Chondrocyte (in vitro differentiated cells): ENCODE data around the gene ZNF385B. TPM values are rescaled to one million over a fixed set of nuclear protein-coding genes. Genes with fewer than 3 reads are reported as not detected.

Experiments used
- DNase-seq: peaks from one replicate; pipeline ENCODE4 v3.0.0; 2021; ENCODE audit warnings: mixed read lengths, low spot score
- H3K27ac Mint-ChIP-seq: one replicate; pipeline ENCODE4 v1.8.0; 2021; ENCODE audit warnings: mild to moderate bottlenecking, moderate library complexity, mixed read lengths; ENCODE audit not compliant: unreplicated experiment
- H3K27me3 Mint-ChIP-seq: 2 replicates; pipeline ENCODE4 v1.8.0; 2021; ENCODE audit warnings: low read depth, mixed read lengths
- H3K36me3 Mint-ChIP-seq: 2 replicates; pipeline ENCODE4 v1.8.0; 2021; ENCODE audit warnings: low read depth, mixed read lengths
- H3K4me1 Mint-ChIP-seq: 2 replicates; pipeline ENCODE4 v1.8.0; 2021; ENCODE audit warnings: low read depth, mild to moderate bottlenecking, mixed read lengths
- H3K4me3 Mint-ChIP-seq: one replicate; pipeline ENCODE4 v1.8.0; 2021; ENCODE audit warnings: mild to moderate bottlenecking, moderate library complexity, mixed read lengths; ENCODE audit not compliant: unreplicated experiment
- H3K9me3 Mint-ChIP-seq: 2 replicates; pipeline ENCODE4 v1.8.0; 2021; ENCODE audit warnings: low read depth, mixed read lengths
- total RNA-seq: library from RNA; stranded (reverse); gene quantifications from 3 replicates; pipeline ENCODE4 v1.2.1, GENCODE V29; 2021
- TF ChIP-seq, protein P1 (sequence below): fragments of 200-600 bp; sonication (generic); IDR thresholded peaks from 2 replicates; pipeline ENCODE4 v1.5.0; 2021; ENCODE audit warnings: antibody characterized with exemption, mild to moderate bottlenecking, moderate library complexity

Gene ZNF385B
- total RNA-seq, 1 donor from 2014 or later, result 0.25 TPM

DNA sequence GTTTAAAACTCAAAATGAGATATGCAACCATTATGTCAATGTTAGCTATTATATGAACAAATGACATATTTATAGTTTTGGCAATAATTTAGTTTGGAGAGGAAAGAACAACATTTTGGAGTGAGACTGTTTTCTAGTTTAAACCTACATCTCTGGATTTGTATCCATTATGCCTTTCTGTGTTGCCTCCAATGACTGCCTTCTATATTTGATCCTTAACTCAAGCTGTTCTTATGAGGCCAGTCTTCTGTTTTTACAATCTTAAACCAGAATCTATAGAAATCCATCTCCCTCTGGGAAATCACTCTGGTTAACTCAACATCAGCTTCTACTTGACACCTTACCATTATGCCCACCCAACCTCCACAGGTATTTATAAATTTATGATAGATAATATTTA lies 67.5 kb downstream of the ZNF385B start:
- Mint-ChIP-seq H3K4me1 (no peaks in the 10 kb centered on the region), H3K9me3 (no peaks in the 10 kb centered on the region), H3K27me3 (peaks cover 39% of the 10 kb centered on the region), H3K4me3 (no peak overlapping the region), H3K27ac (no peak overlapping the region), H3K36me3 (no peaks in the 10 kb centered on the region)
- DNase-seq, result no peak
- TF ChIP-seq, protein P1, sequence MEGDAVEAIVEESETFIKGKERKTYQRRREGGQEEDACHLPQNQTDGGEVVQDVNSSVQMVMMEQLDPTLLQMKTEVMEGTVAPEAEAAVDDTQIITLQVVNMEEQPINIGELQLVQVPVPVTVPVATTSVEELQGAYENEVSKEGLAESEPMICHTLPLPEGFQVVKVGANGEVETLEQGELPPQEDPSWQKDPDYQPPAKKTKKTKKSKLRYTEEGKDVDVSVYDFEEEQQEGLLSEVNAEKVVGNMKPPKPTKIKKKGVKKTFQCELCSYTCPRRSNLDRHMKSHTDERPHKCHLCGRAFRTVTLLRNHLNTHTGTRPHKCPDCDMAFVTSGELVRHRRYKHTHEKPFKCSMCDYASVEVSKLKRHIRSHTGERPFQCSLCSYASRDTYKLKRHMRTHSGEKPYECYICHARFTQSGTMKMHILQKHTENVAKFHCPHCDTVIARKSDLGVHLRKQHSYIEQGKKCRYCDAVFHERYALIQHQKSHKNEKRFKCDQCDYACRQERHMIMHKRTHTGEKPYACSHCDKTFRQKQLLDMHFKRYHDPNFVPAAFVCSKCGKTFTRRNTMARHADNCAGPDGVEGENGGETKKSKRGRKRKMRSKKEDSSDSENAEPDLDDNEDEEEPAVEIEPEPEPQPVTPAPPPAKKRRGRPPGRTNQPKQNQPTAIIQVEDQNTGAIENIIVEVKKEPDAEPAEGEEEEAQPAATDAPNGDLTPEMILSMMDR, result no peak

DNA sequence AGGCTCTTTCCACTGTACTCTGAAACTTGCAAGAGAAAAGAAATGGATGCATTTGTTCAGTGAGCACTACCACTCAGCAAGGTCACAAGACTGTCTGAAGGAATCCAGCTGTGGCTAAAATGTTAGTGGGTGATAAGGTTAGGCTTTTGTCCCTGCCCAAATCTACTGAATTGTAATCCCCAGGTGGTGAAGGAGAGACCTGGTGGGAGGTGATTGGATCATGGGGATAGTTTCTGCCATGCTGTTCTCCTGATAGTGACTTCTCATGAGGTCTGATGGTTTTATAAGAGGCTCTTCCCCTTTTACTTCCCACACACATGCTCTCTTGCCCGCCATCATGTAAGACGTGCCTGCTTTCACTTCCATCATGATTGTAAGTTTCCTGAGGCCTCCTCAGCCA lies 68.2 kb downstream of the ZNF385B start:
- Mint-ChIP-seq H3K27ac (no peak overlapping the region), H3K36me3 (no peaks in the 10 kb centered on the region), H3K27me3 (peaks cover 42% of the 10 kb centered on the region), H3K9me3 (no peaks in the 10 kb centered on the region), H3K4me1 (no peaks in the 10 kb centered on the region), H3K4me3 (no peak overlapping the region)
- no peak for DNase-seq
- TF ChIP-seq, protein P1, result no peak

DNA sequence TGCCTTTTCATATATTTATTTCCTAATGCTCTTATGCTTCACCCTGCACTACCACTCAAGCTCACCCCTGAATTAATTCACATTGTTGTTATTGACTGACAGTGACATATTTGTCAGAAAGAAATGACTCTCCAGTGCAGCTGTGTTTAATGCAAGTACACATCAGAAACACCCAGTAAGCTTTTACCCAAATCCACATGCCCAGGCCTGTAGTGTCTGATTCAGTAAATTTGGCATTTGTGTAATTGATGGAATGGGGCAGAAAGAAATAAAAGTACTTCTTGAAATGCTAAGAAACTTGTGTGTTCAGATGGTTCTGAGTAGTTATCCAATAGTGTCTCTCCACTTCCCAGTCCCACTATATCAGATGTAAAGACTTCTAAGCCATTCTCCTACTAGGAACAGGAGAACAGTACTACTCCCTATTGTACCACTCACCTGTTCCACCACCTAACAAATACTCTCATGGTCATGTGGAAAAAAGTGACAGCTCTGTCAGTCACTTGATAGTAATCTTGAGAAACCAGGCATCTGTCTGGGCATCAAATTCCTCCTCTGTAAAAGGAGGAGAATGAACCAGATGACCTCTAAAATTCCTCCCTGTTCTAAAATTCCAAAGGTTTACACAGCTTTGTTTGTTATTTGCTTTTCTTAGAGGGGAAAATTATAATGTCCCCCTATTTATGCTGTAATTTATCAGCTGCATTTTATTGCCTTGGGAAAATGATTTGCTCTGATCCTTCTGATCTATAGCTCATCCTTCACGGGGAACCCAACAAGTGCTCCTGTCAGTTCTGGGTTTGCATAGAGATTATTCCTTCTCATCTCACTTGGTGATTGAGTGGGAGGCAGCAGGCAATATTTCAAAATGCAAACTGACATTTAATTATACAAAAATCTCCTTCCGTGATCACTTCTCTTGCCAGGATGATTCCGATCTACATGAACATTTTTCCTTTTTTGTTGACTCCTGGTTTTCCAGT lies 70.9 kb downstream of the ZNF385B start:
- Mint-ChIP-seq H3K27ac (no peak overlapping the region), H3K4me3 (no peak overlapping the region), H3K4me1 (no peaks in the 10 kb centered on the region), H3K9me3 (no peaks in the 10 kb centered on the region), H3K27me3 (peaks cover 35% of the 10 kb centered on the region), H3K36me3 (no peaks in the 10 kb centered on the region)
- no peak for DNase-seq
- TF ChIP-seq, protein P1, result no peak

DNA sequence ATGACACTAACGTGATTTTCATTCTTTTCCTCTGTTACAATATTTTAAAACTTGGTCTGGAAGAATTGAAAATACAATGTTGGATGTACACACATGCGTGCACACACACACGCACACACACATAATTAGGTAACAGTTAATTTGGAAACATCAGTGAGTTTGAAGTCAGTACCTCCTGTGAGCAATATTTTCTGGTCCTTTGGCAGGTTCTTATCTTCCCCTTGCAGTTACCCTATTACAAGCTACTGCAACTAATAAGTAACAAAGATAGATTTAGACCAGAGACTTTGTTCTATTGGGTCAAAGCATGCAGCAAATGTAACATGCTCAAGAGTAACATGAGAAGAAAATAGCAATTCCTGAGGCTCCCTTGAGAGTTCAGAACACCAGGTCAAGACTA lies 73.3 kb downstream of the ZNF385B start:
- H3K27me3 Mint-ChIP-seq, result peaks cover 36% of the 10 kb centered on the region
- H3K9me3 Mint-ChIP-seq, result peaks cover 3% of the 10 kb centered on the region
- no peaks in the 10 kb centered on the region for H3K36me3 Mint-ChIP-seq
- no peak for DNase-seq
- H3K4me3 Mint-ChIP-seq, result no peak overlapping the region
- TF ChIP-seq, protein P1, result no peak
- H3K27ac Mint-ChIP-seq, result no peak overlapping the region
- no peaks in the 10 kb centered on the region for H3K4me1 Mint-ChIP-seq

DNA sequence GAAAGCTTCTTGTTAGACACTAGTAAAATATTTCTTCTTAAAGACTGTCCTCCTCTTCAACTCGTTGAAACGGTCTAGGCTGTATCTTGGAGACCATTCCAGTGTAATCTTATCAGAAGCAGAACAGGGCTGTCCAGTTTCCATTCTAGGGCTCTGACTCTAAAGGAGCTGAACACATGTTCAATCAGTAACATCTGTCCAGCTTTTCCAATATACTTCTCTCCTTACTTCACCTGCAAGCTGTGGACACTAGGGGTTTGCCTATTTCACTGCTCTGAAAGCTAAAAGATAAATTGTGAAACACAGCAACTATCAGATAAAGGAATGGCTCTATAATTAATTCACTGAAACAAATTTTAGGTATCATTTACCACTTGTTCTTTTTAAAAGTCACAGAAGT lies 73.8 kb downstream of the ZNF385B start:
- Mint-ChIP-seq H3K27ac (no peak overlapping the region), H3K27me3 (peaks cover 37% of the 10 kb centered on the region), H3K4me1 (no peaks in the 10 kb centered on the region), H3K4me3 (no peak overlapping the region), H3K9me3 (peaks cover 3% of the 10 kb centered on the region), H3K36me3 (no peaks in the 10 kb centered on the region)
- TF ChIP-seq, protein P1, result no peak
- DNase-seq, result no peak
